HG03432 (cell line): ENCODE measurements around the gene CEP89.
"Not testable (repeated sequence)": the region's sequence is repeated elsewhere in the genome, so short reads cannot be mapped to it uniquely, and the experiment has no call there.

Source experiments
- ATAC-seq: cut with Tn5 transposase; IDR thresholded peaks from one replicate; pipeline ENCODE4 v1.9.1; 2021; ENCODE audit warnings: mild to moderate bottlenecking, moderate library complexity; ENCODE audit not compliant: unreplicated experiment

The CEP89 gene

GRCh38 chr19:32896516-32897214 is 75.1 kb downstream of the CEP89 start:
- ATAC-seq, result no peak

GRCh38 chr19:32895384-32895783 is 76.4 kb downstream of the CEP89 start:
- ATAC-seq, result peak; percentile 78

DNA sequence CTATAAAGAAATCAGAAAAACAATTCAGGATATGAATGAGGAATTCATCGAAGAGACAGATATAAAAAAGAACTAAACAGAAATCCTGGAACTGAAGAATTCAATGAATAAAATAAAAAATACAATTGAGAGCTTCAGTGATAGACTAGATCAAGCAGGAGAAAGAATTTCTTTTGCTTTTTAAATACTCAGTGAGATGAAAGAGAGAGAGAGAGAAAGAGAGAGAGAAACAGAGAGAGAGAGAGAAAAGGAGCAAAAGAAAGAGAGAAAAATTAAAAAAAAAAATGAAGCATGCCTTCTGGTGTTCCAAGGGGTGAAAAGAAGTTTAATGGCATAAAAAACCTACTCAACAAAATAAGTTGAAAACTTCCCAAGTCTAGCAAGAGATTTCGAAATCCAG is 80.1 kb downstream of the CEP89 start:
- ATAC-seq, result no peak

DNA sequence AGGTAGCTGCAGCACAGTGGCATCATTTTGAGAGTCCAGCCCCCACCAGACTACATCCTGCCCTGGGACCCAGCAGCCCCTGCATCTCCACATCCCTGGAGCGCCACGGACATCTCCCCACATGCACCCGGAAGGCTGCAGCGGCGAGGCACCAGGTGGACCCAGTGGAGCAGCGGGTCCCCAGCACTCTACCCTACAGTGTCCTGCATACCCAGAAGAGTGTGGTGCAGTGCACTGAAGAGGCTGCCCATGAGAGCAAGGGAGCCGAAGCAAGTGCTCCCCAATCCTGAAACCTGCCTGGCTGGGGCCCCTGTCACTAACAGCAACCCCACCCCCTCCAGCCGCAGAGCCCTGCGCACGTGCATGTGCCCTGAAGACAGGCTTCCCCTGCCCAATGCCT is 80.9 kb downstream of the CEP89 start:
- no peak for ATAC-seq

- no peak for ATAC-seq
Observed at GRCh38 chr19:32890326-32890725, 81.4 kb downstream of the CEP89 start.

DNA sequence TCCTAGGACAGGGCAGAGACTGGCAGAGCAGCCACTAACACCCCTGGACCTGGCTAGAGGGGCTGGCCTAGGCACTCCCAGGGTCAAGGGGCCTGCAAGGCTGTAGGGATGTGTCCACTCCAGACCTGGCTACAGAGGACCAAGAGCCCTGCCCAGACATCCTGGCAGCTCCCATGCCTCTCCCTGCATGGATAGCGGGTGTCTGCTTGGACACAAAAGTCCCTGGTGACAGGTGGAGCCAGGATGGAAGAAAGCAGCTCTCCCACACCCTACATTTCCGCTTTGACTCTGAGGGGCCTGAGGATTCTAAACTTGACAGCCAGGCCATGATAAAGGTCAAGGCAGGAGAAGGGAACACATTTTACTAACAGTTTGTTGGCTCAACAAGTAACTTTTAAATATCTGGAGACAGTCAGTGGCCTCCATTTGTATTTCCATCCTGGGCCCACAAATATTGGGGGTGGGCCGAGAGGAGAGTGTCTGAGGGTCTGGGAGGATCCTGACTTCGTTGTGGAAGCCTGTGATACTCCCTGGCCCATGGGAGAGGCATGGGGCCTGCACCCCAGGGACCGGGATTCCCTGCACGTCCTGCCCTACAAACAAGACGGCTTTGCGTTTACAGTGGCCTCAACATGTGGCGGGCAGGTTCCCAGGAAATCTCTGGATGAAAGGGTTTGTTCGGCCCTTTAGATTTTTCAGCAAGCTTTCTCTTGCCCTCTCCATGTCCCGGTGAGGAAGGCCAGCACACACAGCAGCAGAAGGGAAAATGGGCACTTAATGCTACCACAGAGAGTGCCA is 82.4 kb downstream of the CEP89 start:
- ATAC-seq, result no peak

DNA sequence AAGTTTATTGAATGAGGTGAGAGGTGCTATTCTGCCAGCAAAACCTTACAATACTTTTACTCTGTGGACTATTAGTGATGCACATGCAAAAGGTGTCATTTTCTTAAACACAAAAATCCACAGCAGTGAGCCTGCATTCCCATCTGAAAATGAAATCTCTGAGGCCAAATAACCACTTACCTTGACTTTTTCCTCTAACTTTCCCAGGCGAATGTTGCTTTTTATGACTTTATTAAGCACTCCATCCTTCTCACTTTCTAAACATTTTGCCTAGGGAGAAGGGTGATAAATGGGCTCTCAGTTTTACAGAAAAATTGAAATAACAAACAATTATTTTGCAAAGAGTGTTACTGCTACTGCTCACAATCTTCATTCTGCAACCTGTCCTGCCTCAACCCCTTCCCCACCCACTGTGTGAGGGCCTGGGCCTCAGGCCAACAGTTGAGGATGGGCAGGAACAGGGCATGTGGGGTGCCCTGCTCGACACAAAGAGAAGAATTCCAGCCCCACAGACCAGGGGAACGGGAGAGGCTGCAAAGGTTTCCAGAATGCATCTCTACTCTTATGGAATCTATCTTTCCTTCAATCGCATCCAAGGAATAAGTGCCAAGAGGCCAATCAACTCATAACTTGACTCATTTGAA is 84.1 kb downstream of the CEP89 start:
- no peak for ATAC-seq

- ATAC-seq, result no peak
Observed at GRCh38 chr19:32886241-32886640, 85.5 kb downstream of the CEP89 start.

DNA sequence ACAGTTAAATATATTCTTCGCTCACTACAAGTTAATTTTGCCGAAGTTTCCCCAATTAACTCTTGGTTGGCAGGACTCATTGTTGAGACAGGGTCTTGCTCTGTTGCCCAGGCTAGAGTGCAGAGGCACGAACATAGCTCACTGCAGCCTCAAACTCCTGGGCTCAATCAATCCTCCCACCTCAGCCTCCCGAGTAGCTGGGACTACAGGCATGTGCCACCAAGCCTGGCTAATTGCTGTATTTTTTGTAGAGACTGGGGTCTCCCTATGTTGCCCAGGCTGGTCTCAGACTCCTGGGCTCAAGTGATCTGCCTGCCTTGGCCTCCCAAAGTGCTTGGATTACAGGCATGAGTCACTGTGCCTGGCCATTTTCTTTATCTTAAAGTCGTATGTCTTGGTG is 86.5 kb downstream of the CEP89 start:
- ATAC-seq, result not testable (repeated sequence)

- no peak for ATAC-seq
Observed at GRCh38 chr19:32881766-32882165, 90.0 kb downstream of the CEP89 start.

- ATAC-seq, result no peak
Observed at GRCh38 chr19:32880622-32881021, 91.1 kb downstream of the CEP89 start.

GRCh38 chr19:32879741-32880140 is 92.0 kb downstream of the CEP89 start:
- ATAC-seq, result no peak

DNA sequence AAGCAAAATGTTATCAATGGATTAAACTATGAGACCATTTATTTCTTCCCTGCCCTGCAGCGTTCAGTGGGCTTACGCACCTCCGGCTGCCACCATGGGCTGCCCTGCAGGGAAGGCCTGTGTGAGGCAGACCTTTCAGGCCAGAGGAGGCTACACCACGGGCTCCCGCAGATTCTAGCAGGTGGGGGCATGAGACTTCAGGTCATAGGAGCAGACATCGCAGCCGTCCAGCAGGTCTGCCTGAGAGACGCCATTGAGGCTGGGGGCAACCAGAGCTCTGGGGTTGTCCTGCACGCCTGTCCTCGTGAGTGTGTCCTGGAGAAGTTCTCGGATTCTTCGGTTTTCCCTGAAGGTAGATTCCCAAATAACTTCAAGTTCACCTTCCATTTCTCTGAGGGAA is 92.8 kb downstream of the CEP89 start:
- ATAC-seq, result no peak

DNA sequence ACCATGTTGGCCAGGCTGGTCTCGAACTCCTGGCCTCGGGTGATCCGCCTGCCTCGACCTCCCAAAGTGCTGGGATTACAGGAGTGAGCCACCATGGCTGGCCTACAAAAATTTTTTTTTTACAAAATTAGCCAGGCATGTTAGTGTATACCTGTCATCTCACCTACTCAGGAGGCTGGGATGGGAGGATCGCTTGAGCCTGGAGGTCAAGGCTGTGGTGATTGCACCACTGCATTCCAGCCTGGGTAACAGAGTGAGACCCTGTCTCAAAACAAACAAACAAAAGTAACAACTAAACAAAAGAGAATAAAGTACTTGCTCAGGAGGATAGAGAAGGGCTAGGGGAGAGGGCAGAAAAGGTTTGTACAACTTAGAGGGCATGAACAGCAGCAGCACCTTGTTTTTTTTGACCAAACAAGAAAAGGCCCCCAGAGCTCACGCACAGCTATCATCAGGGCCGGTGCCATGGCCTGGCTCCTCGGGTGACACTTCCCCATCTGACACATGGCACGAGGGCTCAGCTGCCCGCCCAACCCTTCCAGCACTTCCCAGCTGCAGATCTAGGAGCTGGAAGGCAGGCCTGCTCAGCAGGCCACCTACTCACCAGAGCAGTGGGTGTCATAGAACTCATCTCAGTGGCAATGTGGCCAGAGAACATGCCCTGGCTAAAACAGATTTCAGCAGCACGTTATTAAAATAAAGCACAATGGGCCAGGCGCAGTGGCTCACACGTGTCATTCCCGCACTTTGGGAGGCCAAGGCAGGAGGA is 93.6 kb downstream of the CEP89 start:
- ATAC-seq, result no peak

DNA sequence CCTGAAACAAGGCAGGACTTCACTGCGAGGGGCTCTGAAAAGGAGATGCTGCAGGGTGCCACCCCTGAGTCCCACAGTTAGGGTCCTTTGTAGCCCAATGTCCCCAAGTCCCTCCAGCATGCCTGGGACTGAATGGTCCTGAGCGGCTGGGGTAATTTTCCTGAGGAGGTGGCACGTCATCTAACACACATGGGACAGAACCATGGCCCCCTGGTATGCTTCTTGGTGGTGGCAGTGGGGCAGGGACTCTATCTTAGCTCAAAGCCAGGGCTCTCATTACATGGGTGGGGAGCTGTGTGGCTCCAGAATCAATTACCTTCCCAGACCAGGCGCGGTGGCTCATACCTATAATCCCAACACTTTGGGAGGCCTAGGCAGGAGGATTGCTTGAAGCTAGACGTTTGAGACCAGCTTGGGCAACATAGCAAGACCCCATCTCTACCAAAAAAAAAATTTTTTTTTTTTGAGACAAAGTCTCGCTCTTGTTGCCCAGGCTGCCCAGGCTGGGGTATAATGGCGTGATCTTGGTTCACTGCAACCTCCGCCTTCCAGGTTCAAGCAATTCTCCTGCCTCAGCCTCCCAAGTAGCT is 94.3 kb downstream of the CEP89 start:
- no peak for ATAC-seq

- ATAC-seq, result no peak
Observed at GRCh38 chr19:32876919-32877285, 94.9 kb downstream of the CEP89 start.

GRCh38 chr19:32876236-32876918 is 95.4 kb downstream of the CEP89 start:
- no peak for ATAC-seq

DNA sequence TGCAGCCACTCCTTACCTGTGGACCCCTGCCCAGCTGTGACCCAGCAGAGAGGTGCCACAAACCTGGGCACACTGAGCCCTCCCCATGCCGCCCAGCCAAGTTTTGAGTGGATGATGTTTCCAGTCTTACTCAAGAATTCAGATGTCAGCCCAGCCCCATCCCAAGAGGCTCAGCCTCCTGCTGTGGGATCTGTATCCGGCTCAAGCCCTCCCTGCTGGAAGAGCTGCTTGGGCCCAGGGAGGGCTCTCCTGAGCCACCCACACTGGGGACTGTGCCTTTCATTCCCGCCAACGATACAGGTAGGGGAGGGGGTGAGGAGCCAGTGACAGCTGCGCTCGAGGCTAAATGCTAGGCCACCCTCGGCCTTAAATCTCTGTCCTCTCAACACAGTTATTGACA is 96.3 kb downstream of the CEP89 start:
- no peak for ATAC-seq

- no peak for ATAC-seq
Observed at GRCh38 chr19:32874605-32875004, 97.2 kb downstream of the CEP89 start.

DNA sequence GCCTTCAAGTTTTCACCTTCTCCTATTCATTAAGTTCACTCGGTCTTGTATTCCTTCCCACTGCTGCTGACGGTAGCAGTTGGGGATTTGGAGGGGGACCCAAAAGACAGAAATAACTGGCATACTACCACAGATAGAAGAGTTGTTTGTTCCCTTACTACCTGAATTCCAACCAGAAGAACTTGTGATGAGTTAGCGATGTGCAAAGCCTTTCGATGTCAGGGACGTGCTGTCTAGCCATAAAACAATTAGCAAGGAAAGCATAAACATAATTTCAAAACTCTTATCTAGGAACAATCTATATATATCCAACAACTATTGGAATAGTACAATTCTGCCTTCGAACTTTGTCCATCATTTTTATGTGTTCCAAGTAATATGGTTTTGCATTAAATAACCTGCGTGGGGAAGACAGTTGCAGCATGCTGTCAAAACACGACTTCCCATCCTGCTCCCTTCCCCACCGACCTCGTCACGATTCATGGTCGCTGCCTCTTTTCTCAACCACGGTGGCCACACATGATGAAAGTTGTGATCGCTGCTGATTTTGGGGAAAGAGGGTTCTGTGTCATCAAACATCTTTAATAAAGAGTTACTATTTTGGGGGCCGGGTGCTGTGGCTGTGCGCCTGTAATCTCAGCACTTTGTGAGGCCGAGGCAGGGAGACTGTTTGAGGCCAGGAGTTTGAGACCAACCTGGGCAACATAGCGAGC is 98.4 kb downstream of the CEP89 start:
- no peak for ATAC-seq
